HL-60/S4 treated with retinoic acid at 250 ng/mL for 4 days and 3 days (cell line): ENCODE data around the gene RFX1.
"Not testable (repeated sequence)": the region's sequence is repeated elsewhere in the genome, so short reads cannot be mapped to it uniquely, and the experiment has no call there.

ENCODE experiments used
- in situ Hi-C: fragments of 300-500 bp; cut with MboI; formaldehyde crosslinking; loops from 2 replicates; pipeline ENCODE4 v1.7.0; 2022; ENCODE audit warnings: low sequenced_read_pairs

Gene RFX1

GRCh38 chr19:14028901-14029300 is 22.8 kb upstream of the RFX1 start:
- in situ Hi-C loops: no loop called here

DNA sequence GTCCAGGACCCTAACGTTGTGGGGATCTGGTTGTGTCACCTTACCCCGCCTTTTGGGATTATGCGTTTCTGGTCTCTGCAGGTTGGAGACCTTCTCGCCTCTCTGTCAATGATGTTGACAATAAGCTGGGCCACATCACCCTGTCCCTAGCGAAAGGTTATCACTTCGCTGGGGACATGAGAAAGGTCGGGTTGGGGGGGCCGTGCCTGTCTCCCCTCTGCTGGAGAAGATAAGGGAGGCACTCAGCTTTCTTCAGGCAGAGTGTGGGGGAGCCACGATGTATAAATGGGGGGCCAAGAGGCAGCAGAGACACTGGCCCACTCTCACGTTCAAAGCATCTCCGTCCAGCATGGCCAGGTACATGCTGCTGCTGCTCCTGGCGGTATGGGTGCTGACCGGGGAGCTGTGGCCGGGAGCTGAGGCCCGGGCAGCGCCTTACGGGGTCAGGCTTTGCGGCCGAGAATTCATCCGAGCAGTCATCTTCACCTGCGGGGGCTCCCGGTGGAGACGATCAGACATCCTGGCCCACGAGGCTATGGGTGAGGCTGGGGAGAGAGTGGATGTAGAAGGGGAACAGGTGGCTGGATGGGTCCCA is 21.8 kb upstream of the RFX1 start, which contains the start of gene RLN3:
RLN3 (plus strand) TSS at position 293 of the 595 bp plus-strand sequence; CDS start at position 350, 57 bp downstream.
- in situ Hi-C loops: no loop called here

DNA sequence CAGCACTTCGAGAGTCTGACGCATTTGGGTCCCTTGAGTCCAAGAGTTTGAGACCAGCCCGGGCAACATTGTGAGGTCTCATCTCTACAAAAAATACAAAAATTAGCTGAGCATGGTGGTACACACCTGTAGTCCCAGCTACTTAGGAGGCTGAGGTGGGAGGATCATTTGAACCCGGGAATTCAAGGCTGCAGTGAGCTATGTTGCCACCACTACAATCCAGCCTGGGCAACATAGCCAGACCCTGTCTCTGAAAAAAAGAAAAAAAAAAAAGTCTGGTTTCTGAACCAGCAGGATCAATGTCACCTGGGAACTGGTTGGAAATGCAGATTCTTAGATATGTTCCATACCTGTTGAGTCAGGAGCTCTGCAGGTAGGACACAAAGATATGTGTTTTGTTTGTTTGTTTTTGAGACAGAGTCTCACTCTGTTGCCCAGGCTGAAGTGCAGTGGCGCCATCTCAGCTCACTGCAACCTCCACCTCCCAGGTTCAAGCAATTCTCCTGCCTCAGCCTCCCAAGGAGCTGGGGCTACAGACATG is 20.6 kb upstream of the RFX1 start:
- in situ Hi-C loops: not testable (repeated sequence)

DNA sequence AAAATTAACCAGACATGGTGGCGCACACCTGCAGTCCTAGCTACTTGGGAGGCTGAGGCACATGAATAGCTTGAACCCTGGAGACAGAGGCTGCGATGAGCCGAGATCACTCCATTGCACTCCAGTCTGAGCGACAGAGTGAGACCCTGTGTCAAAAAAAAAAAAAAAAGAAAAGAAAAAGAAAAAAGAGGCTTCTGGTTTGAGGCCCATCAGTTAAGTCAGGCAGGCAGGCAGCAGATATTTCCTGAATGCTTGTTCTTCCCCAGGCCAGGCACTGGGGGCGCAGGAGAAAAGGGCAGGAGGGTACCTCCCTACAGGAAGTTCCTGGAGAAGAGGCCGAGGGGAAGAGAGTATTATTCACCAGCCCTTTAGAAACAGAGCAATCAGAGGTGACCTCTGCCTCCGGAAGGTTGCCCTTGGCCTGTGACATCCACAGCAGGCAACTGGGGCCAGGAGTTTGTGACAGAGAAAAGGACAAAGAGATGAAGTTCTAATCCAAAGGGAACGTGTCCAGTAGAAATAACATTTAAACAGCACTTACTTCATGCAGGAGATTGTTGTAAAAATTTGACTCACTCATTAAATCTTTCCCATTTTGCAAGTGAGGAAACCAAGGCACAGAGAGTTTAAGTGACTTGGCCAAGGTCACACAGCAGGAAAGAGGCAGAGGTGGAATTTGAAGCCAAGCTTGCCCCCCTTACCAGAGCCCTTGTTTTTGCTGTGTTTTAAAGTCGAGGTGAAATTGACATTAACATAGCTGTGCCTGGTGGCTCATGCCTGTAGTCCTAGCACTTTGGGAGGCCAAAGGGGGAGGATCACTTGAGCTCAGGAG is 17.5 kb upstream of the RFX1 start:
- in situ Hi-C loops: no loop called here

- in situ Hi-C loops: no loop called here
These were observed 16.3 kb upstream of the RFX1 start for GRCh38 chr19:14022469-14022868.

DNA sequence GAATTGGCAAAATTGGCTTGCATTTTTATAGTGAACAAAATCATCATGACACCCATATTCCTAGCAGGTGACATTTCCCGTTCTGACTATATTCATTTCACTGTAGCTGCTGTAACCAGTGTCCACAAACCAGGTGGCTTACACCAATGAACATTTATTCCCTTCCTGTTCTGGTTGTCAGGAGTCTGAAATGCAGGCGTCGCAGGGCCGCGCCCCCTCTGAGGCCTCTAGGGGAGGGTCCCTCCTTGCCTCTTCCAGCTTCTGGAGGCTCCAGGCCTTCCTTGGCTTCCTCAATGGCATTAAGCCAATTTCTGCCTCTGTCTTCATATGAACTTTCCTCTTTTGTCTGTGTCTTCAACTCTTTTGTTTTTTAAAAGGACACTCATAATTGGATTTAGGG is 15.4 kb upstream of the RFX1 start:
- in situ Hi-C loops: no loop called here

GRCh38 chr19:14019739-14020138 is 13.6 kb upstream of the RFX1 start:
- in situ Hi-C loops: not testable (repeated sequence)

GRCh38 chr19:14019100-14019499 is 13.0 kb upstream of the RFX1 start:
- in situ Hi-C loops: no loop called here

- in situ Hi-C loops: no loop called here
These were observed 9.5 kb upstream of the RFX1 start for GRCh38 chr19:14015524-14016035.

GRCh38 chr19:14012378-14012915 is 6.3 kb upstream of the RFX1 start:
- in situ Hi-C loops: no loop called here

- in situ Hi-C loops: no loop called here
These were observed 844 bp upstream of the RFX1 start for GRCh38 chr19:14006766-14007562.

- in situ Hi-C loops: no loop called here
These were observed 603 bp downstream of the RFX1 start for GRCh38 chr19:14005349-14006084.

DNA sequence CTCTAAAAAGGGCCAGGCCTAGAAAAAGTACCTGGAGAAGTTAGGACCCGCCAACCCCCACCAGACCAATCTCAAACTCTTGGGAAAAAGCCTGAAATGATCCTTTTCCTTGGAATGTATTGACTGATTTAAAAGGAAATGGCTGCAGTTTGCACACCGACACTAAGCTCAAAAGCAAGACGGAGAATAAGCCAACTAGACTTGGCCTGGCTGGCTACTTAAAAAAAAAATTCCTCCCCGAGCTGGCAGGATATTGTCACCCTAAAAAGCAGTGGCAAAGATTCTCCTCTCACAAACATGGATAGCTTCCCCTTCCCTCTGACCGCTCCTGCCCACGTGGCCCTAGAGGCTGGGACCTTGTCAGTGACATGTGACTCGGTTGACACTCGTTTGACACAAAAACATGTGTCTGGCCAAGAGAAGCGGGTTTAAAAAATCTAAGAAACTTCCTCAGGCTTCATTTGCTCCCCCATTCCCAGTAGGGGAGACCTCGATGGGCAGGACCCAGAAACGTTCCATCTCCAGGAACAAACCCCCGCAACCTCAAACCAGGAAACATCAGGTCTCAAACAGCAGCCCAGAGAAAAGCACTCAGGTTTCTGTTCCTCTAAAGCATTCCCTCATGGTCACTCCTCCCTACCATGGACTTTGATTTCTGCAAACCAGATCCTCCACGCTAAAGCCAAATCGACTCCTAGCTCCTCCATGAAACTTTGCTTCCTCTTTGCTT is 1.3 kb downstream of the RFX1 start:
- in situ Hi-C loops: no loop called here

- in situ Hi-C loops: no loop called here
These were observed 2.7 kb downstream of the RFX1 start for GRCh38 chr19:14003251-14004055.

DNA sequence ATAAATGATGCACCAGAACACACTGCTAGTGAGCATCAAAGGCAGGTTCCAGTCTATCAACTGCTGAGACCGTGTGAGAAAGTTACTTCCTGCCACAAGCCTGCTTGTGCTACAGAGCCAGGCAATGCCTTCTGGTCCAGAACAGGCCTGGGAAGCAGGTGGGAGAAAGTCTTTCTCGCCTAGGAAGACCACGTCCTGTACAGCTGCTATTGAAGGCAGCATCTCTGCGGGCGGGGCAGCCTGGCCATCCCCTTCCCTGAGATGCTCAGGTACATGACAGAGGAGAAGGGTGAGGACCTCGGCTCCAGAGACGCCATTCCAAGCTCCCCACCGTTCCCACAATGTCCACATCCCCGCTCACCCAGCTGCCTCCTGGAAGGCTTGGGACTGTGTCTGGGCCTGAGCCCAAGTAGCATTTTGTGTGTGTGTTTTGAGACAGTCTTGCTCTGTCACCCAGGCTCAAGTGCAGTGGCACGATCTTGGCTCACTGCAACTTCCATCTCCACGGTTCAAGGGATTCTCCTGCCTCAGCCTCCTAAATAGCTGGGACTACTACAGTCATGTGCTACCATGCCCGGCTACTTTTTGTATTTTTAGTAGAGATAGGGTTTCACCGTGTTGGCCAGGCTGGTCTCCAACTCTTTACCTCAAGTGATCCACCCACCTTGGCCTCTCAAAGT is 3.4 kb downstream of the RFX1 start:
- in situ Hi-C loops: no loop called here

DNA sequence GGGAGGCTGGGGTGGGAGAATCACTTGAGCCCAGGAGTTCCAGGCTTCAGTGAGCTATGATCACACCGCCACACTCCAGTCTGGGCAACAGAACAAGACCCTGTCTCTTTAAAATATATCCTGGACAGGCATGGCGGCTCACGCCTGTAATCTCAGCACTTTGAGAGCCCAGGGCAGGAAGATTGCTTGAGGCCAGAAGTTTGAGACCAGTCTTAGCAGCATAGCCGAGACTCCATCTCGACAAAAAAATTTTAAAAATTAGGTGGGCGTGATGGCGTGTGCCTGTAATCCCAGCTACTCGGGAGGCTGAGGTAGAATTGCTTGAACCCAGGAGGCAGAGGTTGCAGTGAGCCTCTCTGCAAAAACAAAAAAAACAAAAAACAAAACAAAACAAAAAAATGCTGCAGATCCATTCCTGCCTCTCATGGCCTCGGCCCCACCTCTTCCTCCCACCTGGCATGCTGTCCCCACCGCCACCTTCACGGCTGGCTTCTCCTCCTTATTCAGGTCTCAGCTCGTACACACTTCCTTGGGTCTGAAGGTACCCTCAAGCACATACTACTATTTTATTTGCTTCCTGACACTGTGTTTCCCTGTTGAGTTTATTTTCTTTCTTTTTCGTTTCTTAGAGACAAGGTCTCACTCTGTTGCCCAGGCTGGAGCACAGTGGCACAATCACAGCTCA is 5.3 kb downstream of the RFX1 start:
- in situ Hi-C loops: no loop called here

GRCh38 chr19:13999085-13999484 is 7.0 kb downstream of the RFX1 start:
- in situ Hi-C loops: no loop called here

DNA sequence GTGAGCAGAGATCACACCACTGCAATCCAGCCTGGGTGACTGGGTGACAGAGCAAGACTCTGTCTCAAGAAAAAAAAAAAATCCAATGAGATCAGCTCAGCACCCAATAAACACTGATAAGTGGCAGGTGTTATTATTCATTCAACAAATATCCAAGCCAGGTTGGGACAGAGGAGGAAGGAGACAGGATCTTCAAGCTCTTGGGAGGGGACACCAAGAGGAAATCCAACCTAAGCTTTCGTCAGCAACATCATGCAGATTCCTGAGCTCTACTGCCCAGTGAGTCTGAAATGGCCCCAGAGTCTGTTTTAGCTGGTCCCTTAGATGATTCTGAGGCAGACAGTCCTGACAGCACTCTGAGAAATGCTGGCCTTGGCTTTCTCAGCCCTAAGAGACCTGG is 7.7 kb downstream of the RFX1 start:
- in situ Hi-C loops: no loop called here
